GM12891 (cell line): ENCODE data around the gene RSPH3.
A peak's percentile ranks its signal among the peaks of the same experiment; 100 is the strongest.
"Not testable (repeated sequence)": the region's sequence is repeated elsewhere in the genome, so short reads cannot be mapped to it uniquely, and the experiment has no call there.

Experiments used
- DNase-seq: peaks from one replicate; pipeline ENCODE4 v3.0.0; 2011; ENCODE audit warnings: low spot score; ENCODE audit not compliant: insufficient read length
- FAIRE-seq: peaks from 2 replicates; lab custom pipeline; 2011; peaks lifted over from hg19 to GRCh38; lab: Jason Lieb, UNC
- PAX5 ChIP-seq: IDR thresholded peaks from 2 replicates; pipeline ENCODE4 v1.6.1; 2011; ENCODE audit warnings: low read length, moderate library complexity, mild to moderate bottlenecking; ENCODE audit not compliant: insufficient read depth, severe bottlenecking
- POLR2A ChIP-seq: IDR thresholded peaks from 2 replicates; pipeline ENCODE4 v1.6.1; 2011; ENCODE audit warnings: low read depth, low read length, control low read depth
- POLR2AphosphoS5 ChIP-seq: IDR thresholded peaks from 2 replicates; pipeline ENCODE4 v1.6.1; 2011; ENCODE audit warnings: low read depth, low read length, control low read depth
- POU2F2 ChIP-seq: IDR thresholded peaks from 2 replicates; pipeline ENCODE4 v1.6.1; 2011; ENCODE audit warnings: low read depth, mild to moderate bottlenecking, control low read depth, low read length, moderate library complexity
- SPI1 ChIP-seq: IDR thresholded peaks from 2 replicates; pipeline ENCODE4 v1.6.1; 2011; ENCODE audit warnings: low read depth, low read length, control low read depth
- TAF1 ChIP-seq: IDR thresholded peaks from 2 replicates; pipeline ENCODE4 v1.6.1; 2011; ENCODE audit warnings: low read depth, low read length, control low read depth

RSPH3 gene

DNA sequence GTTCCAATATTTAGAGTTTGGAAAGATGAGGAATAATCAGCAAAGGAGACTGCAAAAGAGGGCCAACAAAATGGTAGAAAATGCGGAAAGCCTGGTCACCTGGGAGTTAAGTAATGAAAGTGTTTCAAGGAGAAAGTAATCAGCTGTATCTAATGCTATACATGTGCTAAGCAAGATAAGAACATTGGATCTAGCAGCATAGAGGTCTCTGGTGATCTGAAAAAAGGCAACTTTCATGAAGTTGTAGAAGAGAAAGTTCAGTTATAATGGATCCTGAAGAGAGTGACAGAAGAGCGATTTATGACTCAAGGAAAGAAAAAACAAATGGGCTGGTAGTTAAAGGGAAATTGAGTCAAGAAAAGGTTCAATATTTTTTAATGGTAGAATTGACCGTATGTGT lies 4.6 kb upstream of the RSPH3 start:
- FAIRE-seq (no peak), DNase-seq (no peak)
- TF ChIP-seq POLR2AphosphoS5 (no peak), TAF1 (no peak), SPI1 (no peak), POU2F2 (no peak), PAX5 (no peak), POLR2A (no peak)

- TF ChIP-seq POLR2A, result no peak
- no peak for TF ChIP-seq TAF1
- no peak for TF ChIP-seq POU2F2
- no peak for TF ChIP-seq SPI1
- DNase-seq, result no peak
- no peak for FAIRE-seq
Observed at GRCh38 chr6:159002432-159003155, 2.6 kb upstream of the RSPH3 start.

DNA sequence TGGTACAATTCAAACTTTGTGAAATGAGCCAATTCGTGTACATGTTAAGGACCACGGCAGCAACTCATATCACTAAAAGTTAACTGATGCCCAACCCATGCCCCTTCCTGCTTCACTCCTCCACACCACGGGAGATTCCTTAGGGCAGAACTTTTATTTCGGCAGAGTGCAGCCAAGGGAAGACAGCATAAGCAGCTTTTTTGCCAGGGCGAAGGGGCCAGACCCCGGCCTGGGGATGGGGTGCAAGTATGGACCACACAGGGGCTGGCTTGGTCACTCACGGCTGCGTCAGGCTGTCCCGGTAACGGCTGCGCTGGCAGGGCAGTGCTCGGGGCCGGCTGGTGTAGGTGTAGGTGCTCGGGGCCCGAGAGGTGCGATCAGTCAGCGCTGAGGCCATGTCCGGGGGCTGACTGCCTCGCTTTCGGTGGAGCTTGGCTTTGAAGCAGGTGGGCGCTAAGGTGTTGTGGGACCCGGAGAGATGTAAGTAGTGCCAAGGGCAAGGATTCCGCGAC lies 792 bp downstream of the RSPH3 start:
- no peak for DNase-seq
- no peak for TF ChIP-seq SPI1
- TF ChIP-seq PAX5, result no peak
- no peak for TF ChIP-seq POU2F2
- TF ChIP-seq TAF1, result no peak
- no peak for TF ChIP-seq POLR2A
- TF ChIP-seq POLR2AphosphoS5, result no peak
- no peak for FAIRE-seq

GRCh38 chr6:158996856-158997255 lies 3.1 kb downstream of the RSPH3 start:
- FAIRE-seq (no peak), DNase-seq (no peak)
- TF ChIP-seq SPI1, result no peak
- TF ChIP-seq TAF1, result no peak
- no peak for TF ChIP-seq PAX5
- no peak for TF ChIP-seq POLR2AphosphoS5
- no peak for TF ChIP-seq POLR2A
- no peak for TF ChIP-seq POU2F2

- DNase-seq, result no peak
- TF ChIP-seq POLR2AphosphoS5 (no peak), POLR2A (no peak), TAF1 (no peak), SPI1 (no peak), POU2F2 (no peak), PAX5 (no peak)
- FAIRE-seq, result no peak
Observed at GRCh38 chr6:158993639-158994038, 6.4 kb downstream of the RSPH3 start.

DNA sequence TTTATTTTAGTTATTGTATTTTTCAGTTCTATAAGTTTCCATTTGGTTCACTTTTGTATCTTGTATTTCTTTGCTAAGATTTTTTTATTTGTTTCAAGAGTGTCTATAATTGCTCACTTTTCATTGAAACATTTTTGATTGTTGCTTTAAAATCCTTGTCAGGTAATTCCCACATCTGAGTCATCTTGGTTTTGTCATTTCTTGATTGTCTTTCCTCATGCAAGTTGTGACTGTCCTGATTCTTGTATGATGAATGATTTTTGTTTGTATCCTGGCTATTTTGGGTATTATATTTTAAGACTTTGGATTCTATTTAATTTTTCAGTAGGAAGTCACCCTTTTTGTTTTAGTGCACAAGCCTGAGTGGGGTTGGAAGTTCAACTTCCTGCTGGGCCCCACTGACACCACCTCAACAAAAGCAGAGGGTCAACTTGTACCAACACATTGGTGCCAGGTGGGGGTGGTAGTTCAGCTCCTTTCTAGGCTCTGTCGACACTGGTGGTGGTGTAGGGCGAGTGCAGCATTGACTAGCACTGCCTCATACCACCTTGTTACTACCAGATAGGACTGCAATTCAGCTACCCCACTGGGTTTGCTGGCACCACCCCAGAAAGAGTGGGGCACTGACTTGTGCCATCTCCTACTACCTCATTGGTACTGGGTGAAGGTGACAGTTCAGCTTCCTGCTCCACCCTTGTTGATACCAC lies 8.8 kb downstream of the RSPH3 start:
- FAIRE-seq (peak; percentile 80), DNase-seq (no peak)
- no peak for TF ChIP-seq POU2F2
- TF ChIP-seq SPI1, result no peak
- no peak for TF ChIP-seq TAF1
- TF ChIP-seq PAX5, result no peak
- no peak for TF ChIP-seq POLR2A
- no peak for TF ChIP-seq POLR2AphosphoS5

GRCh38 chr6:158989711-158990110 lies 10.3 kb downstream of the RSPH3 start:
- not testable (repeated sequence) for DNase-seq, FAIRE-seq

- TF ChIP-seq POU2F2 (no peak), SPI1 (no peak), PAX5 (no peak), TAF1 (no peak), POLR2AphosphoS5 (no peak), POLR2A (no peak)
- DNase-seq (no peak), FAIRE-seq (no peak)
Observed at GRCh38 chr6:158988477-158988876, 11.5 kb downstream of the RSPH3 start.

GRCh38 chr6:158987657-158988056 lies 12.3 kb downstream of the RSPH3 start:
- no peak for TF ChIP-seq SPI1
- DNase-seq (no peak), FAIRE-seq (no peak)

- no peak for FAIRE-seq
- no peak for DNase-seq
Observed at GRCh38 chr6:158978757-158979156, 21.2 kb downstream of the RSPH3 start.

More at GRCh38 chr6:158978757-158979156, 21.2 kb downstream of the RSPH3 start:
- no peak for TF ChIP-seq TAF1
- no peak for TF ChIP-seq POLR2A
- TF ChIP-seq POLR2AphosphoS5, result no peak
- TF ChIP-seq SPI1, result no peak
- TF ChIP-seq PAX5, result no peak
